ENCODE measurements around the gene RNASE1.

RNASE1 gene

GRCh38 chr14:20755037-20755436 lies 47.6 kb downstream of the RNASE1 start:
- ChIA-PET CTCF (no interaction called here), POLR2A (interaction anchor here (0.9 kb wide), 1 partner anchor 10 kb away, joined by 3 read pairs; no protein-coding TSS in a partner anchor)
- DNase-seq (ENCODE audit: extremely low spot score), result no peak

GRCh38 chr14:20754308-20754707 lies 48.3 kb downstream of the RNASE1 start:
- POLR2A ChIA-PET, result no interaction called here
- CTCF ChIA-PET, result no interaction called here
- DNase-seq (ENCODE audit: extremely low spot score), result no peak
- TF ChIP-seq CTBP1 (IDR thresholded peaks at IDR 0.05; ENCODE audit: borderline replicate concordance), result no peak
- TF ChIP-seq BHLHE40 (IDR thresholded peaks at IDR 0.05; ENCODE audit: borderline replicate concordance), result no peak
- no peak for TF ChIP-seq PKNOX1 (IDR thresholded peaks at IDR 0.05)
- TF ChIP-seq FOXM1 (IDR thresholded peaks at IDR 0.05; ENCODE audit: borderline replicate concordance), result no peak
- no peak for TF ChIP-seq TARDBP (IDR thresholded peaks at IDR 0.05)
- no peak for TF ChIP-seq HDGF (IDR thresholded peaks at IDR 0.05; ENCODE audit: borderline replicate concordance)

More at GRCh38 chr14:20755037-20755436, 47.6 kb downstream of the RNASE1 start:
- no peak for TF ChIP-seq BHLHE40 (IDR thresholded peaks at IDR 0.05; ENCODE audit: borderline replicate concordance)
- no peak for TF ChIP-seq ARNT (IDR thresholded peaks at IDR 0.05)
- no peak for TF ChIP-seq ZNF384 (IDR thresholded peaks at IDR 0.05)
- no peak for TF ChIP-seq HDGF (IDR thresholded peaks at IDR 0.05; ENCODE audit: borderline replicate concordance)
- no peak for TF ChIP-seq FOXM1 (IDR thresholded peaks at IDR 0.05; ENCODE audit: borderline replicate concordance)
- TF ChIP-seq FOXA1 (IDR thresholded peaks at IDR 0.05), result no peak
- no peak for TF ChIP-seq L3MBTL2 (conservative IDR thresholded peaks at IDR 0.05)
- no peak for TF ChIP-seq SUZ12 (IDR thresholded peaks at IDR 0.05)
- TF ChIP-seq CTBP1 (IDR thresholded peaks at IDR 0.05; ENCODE audit: borderline replicate concordance), result no peak
- no peak for TF ChIP-seq NFRKB (IDR thresholded peaks at IDR 0.05)
- no peak for TF ChIP-seq FOXK2 (IDR thresholded peaks at IDR 0.05)
- TF ChIP-seq TARDBP (IDR thresholded peaks at IDR 0.05), result no peak
- no peak for TF ChIP-seq ELF4 (IDR thresholded peaks at IDR 0.05)
- TF ChIP-seq PKNOX1 (IDR thresholded peaks at IDR 0.05), result no peak
- TF ChIP-seq LEF1 (IDR thresholded peaks at IDR 0.05; ENCODE audit: borderline replicate concordance), result no peak
- no peak for TF ChIP-seq SP1 (IDR thresholded peaks at IDR 0.05)

- no peak for DNase-seq (ENCODE audit: extremely low spot score)
- TF ChIP-seq SUZ12 (IDR thresholded peaks at IDR 0.05) (no peak), CTBP1 (IDR thresholded peaks at IDR 0.05; ENCODE audit: borderline replicate concordance) (no peak), ELF4 (IDR thresholded peaks at IDR 0.05) (no peak), ZNF384 (IDR thresholded peaks at IDR 0.05) (no peak), FOXA1 (IDR thresholded peaks at IDR 0.05) (no peak), FOXM1 (IDR thresholded peaks at IDR 0.05; ENCODE audit: borderline replicate concordance) (no peak), TARDBP (IDR thresholded peaks at IDR 0.05) (no peak), NFRKB (IDR thresholded peaks at IDR 0.05) (no peak), SP1 (IDR thresholded peaks at IDR 0.05) (no peak), PKNOX1 (IDR thresholded peaks at IDR 0.05) (no peak)
- ChIA-PET CTCF (no interaction called here), POLR2A (no interaction called here)
Measured at GRCh38 chr14:20751963-20752562, 50.6 kb downstream of the RNASE1 start.

Data from HEK293T (cell line).